ACC112 (cell line): ENCODE results near the gene CCR3.

Experiments used
- H2AFZ ChIP-seq: fragments of 200-600 bp; sonication (generic); one replicate; pipeline ENCODE4 v1.6.0; 2017; ENCODE audit warnings: antibody characterized with exemption, low read length; ENCODE audit not compliant: unreplicated experiment
- H3K27ac ChIP-seq: fragments of 200-600 bp; sonication (generic); 2 replicates; pipeline ENCODE4 v1.5.1; 2014; ENCODE audit warnings: low read depth, mild to moderate bottlenecking, antibody characterized with exemption, low read length, moderate library complexity
- H3K27me3 ChIP-seq: fragments of 200-600 bp; sonication (generic); 2 replicates; pipeline ENCODE4 v1.6.1; 2014; ENCODE audit warnings: mild to moderate bottlenecking, antibody characterized with exemption, low read length, moderate library complexity, mixed read lengths; ENCODE audit not compliant: insufficient read depth
- H3K36me3 ChIP-seq: fragments of 200-600 bp; sonication (generic); 2 replicates; pipeline ENCODE4 v1.6.1; 2016; ENCODE audit warnings: mild to moderate bottlenecking, antibody characterized with exemption, low read length, moderate library complexity, mixed read lengths; ENCODE audit not compliant: insufficient read depth
- H3K4me1 ChIP-seq: fragments of 200-600 bp; sonication (generic); one replicate; pipeline ENCODE4 v1.6.1; 2016; ENCODE audit warnings: low read length, mixed read lengths; ENCODE audit not compliant: insufficient read depth, unreplicated experiment, control insufficient read depth
- H3K4me3 ChIP-seq: fragments of 200-600 bp; sonication (generic); 2 replicates; pipeline ENCODE4 v1.5.1; 2014; ENCODE audit warnings: mild to moderate bottlenecking, low read depth, low read length
- H3K79me2 ChIP-seq: fragments of 200-600 bp; sonication (generic); one replicate; pipeline ENCODE4 v1.6.0; 2016; ENCODE audit warnings: low read length; ENCODE audit not compliant: control insufficient read depth, unreplicated experiment, insufficient read depth

Gene CCR3

GRCh38 chr3:46242120-46242519, at the start of gene CCR3:
Gene CCR3 (plus strand): TSS chr3:46242460. CDS start chr3:46265159, 22,699 bp downstream.
- peaks cover 56% of the 10 kb centered on the region for H3K27me3 ChIP-seq
- no peak within 1 kb of the TSS for H2AFZ ChIP-seq
- H3K79me2 ChIP-seq: no peaks in the 10 kb centered on the region
- H3K4me3 ChIP-seq: no peak within 1 kb of the TSS
- H3K27ac ChIP-seq: no peak within 1 kb of the TSS
- H3K36me3 ChIP-seq: no peaks in the 10 kb centered on the region
- H3K4me1 ChIP-seq: peaks cover 3% of the 10 kb centered on the region

GRCh38 chr3:46192939-46193338, 49.3 kb upstream of the CCR3 start:
- Histone ChIP-seq H3K79me2 (no peaks in the 10 kb centered on the region), H3K4me3 (no peak overlapping the region), H3K27me3 (peaks cover 3% of the 10 kb centered on the region; the same call in 1 of the 2 replicates), H3K36me3 (no peaks in the 10 kb centered on the region), H2AFZ (no peak overlapping the region), H3K4me1 (peaks cover 3% of the 10 kb centered on the region), H3K27ac (no peak overlapping the region)

GRCh38 chr3:46193436-46193835, 48.8 kb upstream of the CCR3 start:
- H2AFZ ChIP-seq: no peak overlapping the region
- no peak overlapping the region for H3K27ac ChIP-seq
- H3K4me1 ChIP-seq: no peaks in the 10 kb centered on the region
- peaks cover 3% of the 10 kb centered on the region; the same call in 1 of the 2 replicates for H3K27me3 ChIP-seq
- no peaks in the 10 kb centered on the region for H3K36me3 ChIP-seq
- H3K79me2 ChIP-seq: no peaks in the 10 kb centered on the region
- H3K4me3 ChIP-seq: no peak overlapping the region

- H3K27me3 ChIP-seq: peaks cover 7% of the 10 kb centered on the region
- no peak overlapping the region for H2AFZ ChIP-seq
- no peaks in the 10 kb centered on the region for H3K79me2 ChIP-seq
- no peaks in the 10 kb centered on the region for H3K4me1 ChIP-seq
- no peak overlapping the region for H3K27ac ChIP-seq
- H3K4me3 ChIP-seq: no peak overlapping the region
- no peaks in the 10 kb centered on the region for H3K36me3 ChIP-seq
These were observed 47.2 kb upstream of the CCR3 start for GRCh38 chr3:46194868-46195553.

- Histone ChIP-seq H2AFZ (no peak overlapping the region), H3K27me3 (peaks cover 7% of the 10 kb centered on the region), H3K4me1 (no peaks in the 10 kb centered on the region), H3K4me3 (no peak overlapping the region), H3K36me3 (no peaks in the 10 kb centered on the region), H3K79me2 (no peaks in the 10 kb centered on the region), H3K27ac (no peak overlapping the region)
These were observed 45.9 kb upstream of the CCR3 start for GRCh38 chr3:46196261-46196957.

GRCh38 chr3:46200211-46200610, 42.0 kb upstream of the CCR3 start:
- H3K27ac ChIP-seq: no peak overlapping the region
- no peaks in the 10 kb centered on the region for H3K79me2 ChIP-seq
- no peaks in the 10 kb centered on the region for H3K36me3 ChIP-seq
- no peaks in the 10 kb centered on the region for H3K4me1 ChIP-seq
- no peak overlapping the region for H2AFZ ChIP-seq
- peaks cover 4% of the 10 kb centered on the region; the same call in 1 of the 2 replicates for H3K27me3 ChIP-seq
- H3K4me3 ChIP-seq: no peak overlapping the region

- H3K4me3 ChIP-seq: no peak overlapping the region
- H3K79me2 ChIP-seq: no peaks in the 10 kb centered on the region
- no peaks in the 10 kb centered on the region for H3K36me3 ChIP-seq
- H3K27me3 ChIP-seq: peaks cover 4% of the 10 kb centered on the region; the same call in 1 of the 2 replicates
- no peaks in the 10 kb centered on the region for H3K4me1 ChIP-seq
- no peak overlapping the region for H3K27ac ChIP-seq
- no peak overlapping the region for H2AFZ ChIP-seq
These were observed 41.5 kb upstream of the CCR3 start for GRCh38 chr3:46200790-46201189.

- Histone ChIP-seq H3K4me1 (no peaks in the 10 kb centered on the region), H3K79me2 (no peaks in the 10 kb centered on the region), H3K36me3 (no peaks in the 10 kb centered on the region), H3K27ac (no peak overlapping the region), H2AFZ (no peak overlapping the region), H3K27me3 (peaks cover 4% of the 10 kb centered on the region; the same call in 1 of the 2 replicates), H3K4me3 (no peak overlapping the region)
These were observed 39.7 kb upstream of the CCR3 start for GRCh38 chr3:46202535-46202934.

GRCh38 chr3:46203681-46204080, 38.6 kb upstream of the CCR3 start:
- no peak overlapping the region for H3K27ac ChIP-seq
- no peaks in the 10 kb centered on the region for H3K36me3 ChIP-seq
- H3K27me3 ChIP-seq: peaks cover 4% of the 10 kb centered on the region; the same call in 1 of the 2 replicates

GRCh38 chr3:46205286-46205960, 36.8 kb upstream of the CCR3 start:
- Histone ChIP-seq H3K79me2 (no peaks in the 10 kb centered on the region), H3K36me3 (no peaks in the 10 kb centered on the region), H3K4me1 (peaks cover 17% of the 10 kb centered on the region), H3K4me3 (no peak overlapping the region), H3K27me3 (no peaks in the 10 kb centered on the region), H3K27ac (no peak overlapping the region), H2AFZ (no peak overlapping the region)

More at GRCh38 chr3:46203681-46204080, 38.6 kb upstream of the CCR3 start:
- Histone ChIP-seq H3K79me2 (no peaks in the 10 kb centered on the region), H2AFZ (no peak overlapping the region), H3K4me3 (no peak overlapping the region), H3K4me1 (peaks cover 9% of the 10 kb centered on the region)
